ENCODE results near the gene TBC1D20.

GRCh38 chr20:461254-462198 lies 807 bp downstream of the TBC1D20 start:
- TF ChIP-seq, protein P1, sequence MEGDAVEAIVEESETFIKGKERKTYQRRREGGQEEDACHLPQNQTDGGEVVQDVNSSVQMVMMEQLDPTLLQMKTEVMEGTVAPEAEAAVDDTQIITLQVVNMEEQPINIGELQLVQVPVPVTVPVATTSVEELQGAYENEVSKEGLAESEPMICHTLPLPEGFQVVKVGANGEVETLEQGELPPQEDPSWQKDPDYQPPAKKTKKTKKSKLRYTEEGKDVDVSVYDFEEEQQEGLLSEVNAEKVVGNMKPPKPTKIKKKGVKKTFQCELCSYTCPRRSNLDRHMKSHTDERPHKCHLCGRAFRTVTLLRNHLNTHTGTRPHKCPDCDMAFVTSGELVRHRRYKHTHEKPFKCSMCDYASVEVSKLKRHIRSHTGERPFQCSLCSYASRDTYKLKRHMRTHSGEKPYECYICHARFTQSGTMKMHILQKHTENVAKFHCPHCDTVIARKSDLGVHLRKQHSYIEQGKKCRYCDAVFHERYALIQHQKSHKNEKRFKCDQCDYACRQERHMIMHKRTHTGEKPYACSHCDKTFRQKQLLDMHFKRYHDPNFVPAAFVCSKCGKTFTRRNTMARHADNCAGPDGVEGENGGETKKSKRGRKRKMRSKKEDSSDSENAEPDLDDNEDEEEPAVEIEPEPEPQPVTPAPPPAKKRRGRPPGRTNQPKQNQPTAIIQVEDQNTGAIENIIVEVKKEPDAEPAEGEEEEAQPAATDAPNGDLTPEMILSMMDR (conservative IDR thresholded peaks at IDR 0.05 in 1 of 2, IDR thresholded peaks at IDR 0.05 in 1 of 2; ENCODE audit: low read depth in 1 of 2, low read length in 2 of 2) = no peak
- no peak for TF ChIP-seq EZH2 (IDR thresholded peaks at IDR 0.05; ENCODE audit: low read length, missing control alignments)
